Skeletal muscle cell (primary cell): ENCODE data around the gene MTG1.
"Not testable (repeated sequence)": the region's sequence is repeated elsewhere in the genome, so short reads cannot be mapped to it uniquely, and the experiment has no call there.

Source experiments
- DNase-seq: peaks from one replicate; pipeline ENCODE4 v3.0.0-alpha.2; 2010; ENCODE audit warnings: low read depth
- H3K4me3 ChIP-seq: 2 replicates; pipeline ENCODE4 v1.5.1; 2011; ENCODE audit warnings: low read depth, mild to moderate bottlenecking, control low read depth, low read length, moderate library complexity

MTG1 gene

GRCh38 chr10:133376183-133376582 lies 17.8 kb upstream of the MTG1 start:
- not testable (repeated sequence) for H3K4me3 ChIP-seq, DNase-seq

GRCh38 chr10:133377025-133377817 lies 16.7 kb upstream of the MTG1 start:
- no peak for DNase-seq
- no peak overlapping the region for H3K4me3 ChIP-seq

- peak overlapping the region; percentile 79 for H3K4me3 ChIP-seq
- no peak for DNase-seq
Measured at GRCh38 chr10:133377818-133378250, 16.1 kb upstream of the MTG1 start.

- no peak for DNase-seq
- H3K4me3 ChIP-seq, result peak overlapping the region; percentile 79
Measured at GRCh38 chr10:133378251-133379096, 15.5 kb upstream of the MTG1 start.

GRCh38 chr10:133379152-133379800 lies 14.7 kb upstream of the MTG1 start, which contains the start of gene PAOX:
TSS of gene PAOX (plus strand) at chr10:133379262. CDS start at chr10:133379317, 55 bp downstream.
- peak within 1 kb of the TSS; percentile 79 for H3K4me3 ChIP-seq
- DNase-seq, result no peak

- peak overlapping the region; percentile 60 for H3K4me3 ChIP-seq
- no peak for DNase-seq
Measured at GRCh38 chr10:133379801-133380666, 13.9 kb upstream of the MTG1 start.

- no peak overlapping the region for H3K4me3 ChIP-seq
- no peak for DNase-seq
Measured at GRCh38 chr10:133381036-133381435, 12.9 kb upstream of the MTG1 start.

- no peak for DNase-seq
- no peak overlapping the region for H3K4me3 ChIP-seq
Measured at GRCh38 chr10:133383551-133383950, 10.4 kb upstream of the MTG1 start.

GRCh38 chr10:133384071-133384470 lies 9.9 kb upstream of the MTG1 start:
- H3K4me3 ChIP-seq, result no peak overlapping the region
- DNase-seq, result no peak

GRCh38 chr10:133385214-133385613 lies 8.7 kb upstream of the MTG1 start:
- H3K4me3 ChIP-seq, result no peak overlapping the region

GRCh38 chr10:133386951-133387350 lies 7.0 kb upstream of the MTG1 start:
- not testable (repeated sequence) for H3K4me3 ChIP-seq, DNase-seq

More at GRCh38 chr10:133385214-133385613, 8.7 kb upstream of the MTG1 start:
- no peak for DNase-seq

- no peak for DNase-seq
Measured at GRCh38 chr10:133388236-133388972, 5.6 kb upstream of the MTG1 start.

GRCh38 chr10:133388973-133389818 lies 4.8 kb upstream of the MTG1 start:
- DNase-seq, result no peak
- no peak overlapping the region for H3K4me3 ChIP-seq

More at GRCh38 chr10:133388236-133388972, 5.6 kb upstream of the MTG1 start:
- no peak overlapping the region for H3K4me3 ChIP-seq

- H3K4me3 ChIP-seq, result no peak overlapping the region
- DNase-seq, result no peak
Measured at GRCh38 chr10:133390597-133391248, 3.2 kb upstream of the MTG1 start.

GRCh38 chr10:133391249-133391635 lies 2.7 kb upstream of the MTG1 start:
- H3K4me3 ChIP-seq, result no peak overlapping the region
- DNase-seq, result no peak

- no peak overlapping the region for H3K4me3 ChIP-seq
- no peak for DNase-seq
Measured at GRCh38 chr10:133391761-133392518, 2.0 kb upstream of the MTG1 start.
